ENCODE data around the gene CEP192.
"Not testable (repeated sequence)": the region's sequence is repeated elsewhere in the genome, so short reads cannot be mapped to it uniquely, and the experiment has no call there.

Gene CEP192

GRCh38 chr18:12993439-12993838 is 2.3 kb downstream of the CEP192 start:
- no peak for DNase-seq (ENCODE audit: low spot score)

- DNase-seq (ENCODE audit: low spot score) = no peak
Observed at GRCh38 chr18:12995424-12995823, 4.3 kb downstream of the CEP192 start.

DNA sequence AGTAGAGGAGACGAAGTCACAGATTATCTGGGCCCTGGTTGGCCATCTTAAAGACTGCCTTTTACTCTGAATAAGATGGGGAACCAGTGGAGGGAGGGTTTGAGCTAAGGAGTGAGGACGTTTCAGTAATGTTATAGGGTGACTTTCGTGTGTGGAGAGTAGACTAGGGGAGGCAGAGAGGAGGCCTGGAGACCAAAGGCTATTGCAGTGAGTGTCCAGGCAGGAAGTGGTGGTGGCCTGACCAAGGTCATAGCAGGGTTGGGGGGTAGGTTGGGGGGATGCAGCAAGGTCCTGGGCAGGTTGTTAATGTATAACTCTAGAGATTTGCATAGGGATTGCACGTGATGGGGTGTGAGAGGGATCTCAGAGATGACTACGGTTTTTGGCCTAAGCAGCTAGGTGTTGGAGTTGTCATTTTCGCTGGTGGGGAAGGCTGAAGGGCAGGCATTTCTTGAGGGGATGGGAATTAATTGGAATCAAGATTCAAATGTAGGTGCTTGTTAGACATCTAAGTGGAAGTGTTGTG is 4.9 kb downstream of the CEP192 start:
- no peak for DNase-seq (ENCODE audit: low spot score)

GRCh38 chr18:12996661-12997292 is 5.6 kb downstream of the CEP192 start:
- no peak for DNase-seq (ENCODE audit: low spot score)

GRCh38 chr18:12997330-12997729 is 6.2 kb downstream of the CEP192 start:
- DNase-seq (ENCODE audit: low spot score) = not testable (repeated sequence)

GRCh38 chr18:12998332-12999060 is 7.3 kb downstream of the CEP192 start:
- no peak for DNase-seq (ENCODE audit: low spot score)

DNA sequence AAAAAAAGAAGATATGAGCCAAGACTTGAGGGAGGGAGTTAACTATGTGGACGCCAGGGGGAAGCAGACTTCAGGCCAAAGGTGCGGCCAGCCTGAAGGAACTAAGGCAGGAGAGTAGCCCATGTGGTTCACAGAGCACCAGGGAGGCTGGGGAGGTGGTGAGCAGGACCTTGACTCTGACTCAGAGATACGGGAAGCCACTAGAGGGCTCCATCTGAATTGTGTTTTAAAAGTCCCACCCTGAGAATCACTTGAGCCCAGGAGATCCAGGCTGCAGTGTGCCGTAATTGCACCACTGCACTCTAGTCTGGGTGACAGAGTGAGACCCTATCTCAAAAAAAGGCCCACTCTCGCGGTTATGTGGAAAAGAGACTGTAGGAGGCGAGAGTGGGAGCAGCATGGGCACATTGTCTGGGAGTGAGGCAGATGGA is 12.3 kb downstream of the CEP192 start:
- peak; percentile 53 for DNase-seq (ENCODE audit: low spot score)

- no peak for DNase-seq (ENCODE audit: low spot score)
Observed at GRCh38 chr18:13004396-13004795, 13.2 kb downstream of the CEP192 start.

- DNase-seq (ENCODE audit: low spot score) = no peak
Observed at GRCh38 chr18:13005289-13005688, 14.1 kb downstream of the CEP192 start.

- no peak for DNase-seq (ENCODE audit: low spot score)
Observed at GRCh38 chr18:13006531-13007247, 15.5 kb downstream of the CEP192 start.

DNA sequence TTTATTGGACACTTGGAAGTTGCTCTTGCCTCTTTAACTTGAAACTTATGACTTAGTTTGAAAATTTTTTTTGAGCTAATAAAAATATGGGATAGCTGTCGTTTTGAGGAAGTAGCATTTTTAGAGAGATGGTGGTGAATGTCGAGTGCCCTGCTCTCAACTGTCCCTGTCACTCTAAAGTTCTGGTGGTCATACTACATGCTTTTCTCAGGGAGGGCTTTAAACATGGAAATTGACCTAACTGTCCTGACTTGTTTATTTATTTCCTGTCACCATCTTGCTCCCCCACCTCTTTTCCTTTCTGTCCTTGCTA is 16.0 kb downstream of the CEP192 start:
- no peak for DNase-seq (ENCODE audit: low spot score)

GRCh38 chr18:13011719-13012118 is 20.6 kb downstream of the CEP192 start:
- DNase-seq (ENCODE audit: low spot score) = no peak

DNA sequence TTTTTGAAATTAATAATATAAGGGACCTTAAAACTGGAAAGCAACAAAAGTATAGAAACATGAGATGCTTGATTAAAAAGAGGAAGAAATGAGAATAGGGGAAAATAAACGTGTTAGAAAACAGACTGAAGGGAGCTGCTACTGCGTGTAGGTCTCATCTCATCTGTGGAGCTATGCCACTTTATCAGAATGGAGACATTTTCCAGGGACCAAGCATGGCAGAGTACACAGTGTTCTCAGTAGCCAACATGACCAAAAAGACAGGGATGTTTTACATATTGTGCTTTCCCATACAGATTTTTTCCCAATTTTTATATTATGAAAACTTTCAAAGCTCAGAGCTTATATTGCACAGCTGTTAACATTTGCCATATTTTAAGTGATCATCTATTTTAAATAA is 23.1 kb downstream of the CEP192 start:
- no peak for DNase-seq (ENCODE audit: low spot score)

DNA sequence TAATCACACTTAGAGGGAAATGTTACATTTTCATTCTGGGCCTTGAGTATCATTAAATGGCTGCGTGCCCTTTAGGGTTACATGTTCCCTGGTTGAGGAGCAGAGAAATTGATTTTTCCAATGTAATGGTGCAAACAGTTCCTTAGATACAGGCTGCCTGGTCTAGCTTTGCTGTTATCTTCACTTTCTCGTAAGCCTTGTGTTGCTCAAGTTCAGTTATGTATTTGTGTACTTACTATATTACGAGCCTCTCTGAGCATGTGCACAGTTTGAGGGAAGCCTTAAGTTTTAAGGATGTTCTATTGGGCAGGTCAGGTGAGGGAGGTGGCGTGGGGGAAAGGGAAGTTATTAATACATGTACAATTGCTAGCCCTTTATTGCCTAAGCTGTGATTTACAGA is 23.7 kb downstream of the CEP192 start:
- no peak for DNase-seq (ENCODE audit: low spot score)

DNA sequence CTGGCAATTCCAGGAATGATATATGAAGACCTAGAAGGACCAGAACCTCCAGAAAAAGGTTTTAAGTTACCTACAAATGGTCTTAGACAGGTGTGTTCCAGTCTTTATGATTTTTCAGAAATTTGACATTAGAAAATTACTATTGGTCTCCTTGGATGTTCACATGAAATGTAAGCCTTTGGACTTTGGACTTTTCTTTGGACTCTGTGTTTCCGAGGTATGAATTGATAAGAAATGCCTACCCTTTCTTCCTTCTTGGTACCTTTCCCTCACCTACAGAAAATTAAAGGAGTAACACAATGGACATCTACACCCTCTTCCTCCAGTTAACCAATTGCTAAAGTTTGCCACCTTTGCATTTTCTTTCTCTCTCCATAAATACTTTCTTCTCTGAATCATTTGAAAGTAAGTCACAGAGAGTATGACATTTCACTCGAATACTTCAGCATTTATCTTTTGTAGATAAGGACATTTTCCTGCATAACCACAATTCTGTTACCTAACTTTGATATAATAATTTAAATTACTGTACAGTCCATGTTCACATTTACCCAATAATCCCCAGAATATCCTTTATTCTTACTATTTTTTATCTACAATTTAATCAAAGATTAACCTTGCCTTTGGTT is 26.2 kb downstream of the CEP192 start:
- no peak for DNase-seq (ENCODE audit: low spot score)

- DNase-seq (ENCODE audit: low spot score) = no peak
Observed at GRCh38 chr18:13018374-13018773, 27.2 kb downstream of the CEP192 start.

GRCh38 chr18:13019301-13019700 is 28.1 kb downstream of the CEP192 start:
- DNase-seq (ENCODE audit: low spot score) = no peak

- no peak for DNase-seq (ENCODE audit: low spot score)
Observed at GRCh38 chr18:13022644-13023043, 31.5 kb downstream of the CEP192 start.

GRCh38 chr18:13025233-13025632 is 34.1 kb downstream of the CEP192 start:
- no peak for DNase-seq (ENCODE audit: low spot score)

GRCh38 chr18:13026583-13027270 is 35.6 kb downstream of the CEP192 start:
- no peak for DNase-seq (ENCODE audit: low spot score)

GRCh38 chr18:13028869-13029268 is 37.7 kb downstream of the CEP192 start:
- DNase-seq (ENCODE audit: low spot score) = no peak

- DNase-seq (ENCODE audit: low spot score) = no peak
Observed at GRCh38 chr18:13032173-13032572, 41.0 kb downstream of the CEP192 start.
